Breast epithelium (tissue), 3 donors: Measurements from ENCODE around the gene CHL1.

Source experiments
- CTCF ChIP-seq, 3 donors: fragments of 450-650 bp; IDR thresholded peaks; one replicate each; pipeline ENCODE4 v1.5.1; 2016 to 2017; ENCODE audit warnings: antibody characterized with exemption in 3 of 3, mild to moderate bottlenecking in 3 of 3, moderate library complexity in 3 of 3
- POLR2A ChIP-seq: fragments of 450-650 bp; IDR thresholded peaks from one replicate; pipeline ENCODE4 v1.6.1; 2016; ENCODE audit warnings: antibody characterized with exemption, mild to moderate bottlenecking, moderate library complexity

GRCh38 chr3:194421-194820 lies 2.1 kb upstream of the CHL1 start:
- TF ChIP-seq CTCF (IDR thresholded peaks at IDR 0.05) (no peak), POLR2A (no peak)
